Measurements from ENCODE around the gene NOL8.

DNA sequence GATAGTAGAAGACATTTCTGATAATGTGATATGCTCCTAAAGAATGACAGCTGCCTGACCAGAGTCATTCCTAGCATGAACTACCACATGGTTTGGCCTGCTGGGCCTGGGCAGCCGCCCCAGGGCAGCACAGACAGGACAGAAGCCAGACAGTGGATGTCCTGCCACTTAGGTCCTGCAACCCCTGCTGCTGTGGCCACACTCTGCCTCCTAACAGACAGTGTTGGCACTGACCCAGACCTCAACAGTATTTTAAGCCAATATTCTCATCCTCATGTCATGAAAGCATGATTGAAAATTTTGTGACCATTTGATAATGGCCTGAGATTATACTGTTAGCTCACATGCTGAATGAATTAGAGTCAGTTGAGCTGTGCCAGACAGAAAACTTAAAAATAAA lies 16.4 kb upstream of the NOL8 start:
- no peak for TF ChIP-seq POLR2AphosphoS5 (IDR thresholded peaks at IDR 0.05; ENCODE audit: low read depth, low read length)
- TF ChIP-seq REST (IDR thresholded peaks at IDR 0.05; ENCODE audit: insufficient read depth in 1 of 2, low read depth in 2 of 2, low read length in 2 of 2): no peak
- TF ChIP-seq TAF1 (IDR thresholded peaks at IDR 0.05; ENCODE audit: borderline replicate concordance, insufficient read depth, low read length): no peak
- TF ChIP-seq SIN3A (IDR thresholded peaks at IDR 0.05; ENCODE audit: borderline replicate concordance, insufficient read depth, low read length): no peak
